Measurements from ENCODE around the gene PHF5A. TPM values are rescaled to one million over a fixed set of nuclear protein-coding genes. Genes with fewer than 3 reads are reported as not detected.
A peak's percentile ranks its signal among the peaks of the same experiment; 100 is the strongest.

The PHF5A gene
- total and polyA plus RNA-seq, 2 donors (not counting 1 experiment from before 2014, with no cell fraction given): 61.5 to 63.3 TPM

DNA sequence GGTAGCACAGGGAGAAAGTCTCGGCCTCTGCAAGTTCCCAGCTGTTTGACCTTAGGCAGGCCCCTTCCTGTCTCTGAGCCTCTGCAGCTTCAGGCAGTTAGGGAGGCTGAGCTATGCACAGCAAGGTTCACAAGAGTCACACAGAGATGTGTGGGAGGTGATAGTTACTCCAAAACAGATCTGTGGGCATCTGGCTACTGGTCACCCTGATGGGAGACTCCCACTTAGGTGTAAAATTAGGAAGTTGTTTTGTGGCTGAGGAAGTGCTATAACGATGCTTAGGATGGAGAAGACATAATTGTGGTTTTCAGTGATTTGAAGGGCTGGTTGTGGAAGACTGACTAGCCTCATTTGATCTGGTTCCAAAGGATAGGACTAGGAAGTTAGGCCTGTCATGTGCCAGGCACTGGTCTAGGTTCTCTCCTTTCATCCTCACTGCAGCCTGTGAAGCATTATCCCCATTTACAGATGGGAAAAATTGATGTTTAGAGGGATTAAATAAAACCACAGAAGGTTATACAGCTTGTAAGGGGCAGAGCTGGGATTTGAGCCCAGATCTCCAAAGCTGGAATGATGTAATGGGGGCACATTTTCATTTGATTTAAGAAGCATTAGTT lies 13.9 kb upstream of the PHF5A start:
- Histone ChIP-seq H3K4me3 (replicated peaks in 1 of 4; ENCODE audit: control extremely low read depth in 1 of 4, insufficient read depth in 1 of 4, low read depth in 3 of 4, low read length in 4 of 4) (no peak overlapping the region), H3K4me2 (ENCODE audit: extremely low read depth, insufficient read depth, low read length) (peak overlapping the region; percentile 4), H3K4me1 (ENCODE audit: control insufficient read depth, extremely low read depth, insufficient read depth, low read length) (peaks cover 47% of the 10 kb centered on the region), H3K79me2 (ENCODE audit: control insufficient read depth, insufficient read depth, low read length) (peaks cover 49% of the 10 kb centered on the region), H3K9me3 (ENCODE audit: control insufficient read depth, insufficient read depth, low read depth, low read length) (no peaks in the 10 kb centered on the region), H3K9ac (ENCODE audit: insufficient read depth, low read length) (no peak overlapping the region), H4K20me1 (ENCODE audit: control insufficient read depth, extremely low read depth, insufficient read depth, low read length) (no peaks in the 10 kb centered on the region), H2AFZ (ENCODE audit: low read length) (no peak overlapping the region), H3K27me3 (ENCODE audit: control insufficient read depth, insufficient read depth, low read length) (no peaks in the 10 kb centered on the region), H3K36me3 (ENCODE audit: control insufficient read depth, insufficient read depth, low read length) (no peaks in the 10 kb centered on the region), H3K27ac (ENCODE audit: insufficient read depth, low read length) (peak overlapping the region; percentile 69)
- peak; percentile 58 to 62 for DNase-seq (ENCODE audit: low read depth in 2 of 2)
- no peak for TF ChIP-seq EZH2 (IDR thresholded peaks at IDR 0.05; ENCODE audit: low read length, missing control alignments)
- TF ChIP-seq, protein P1, sequence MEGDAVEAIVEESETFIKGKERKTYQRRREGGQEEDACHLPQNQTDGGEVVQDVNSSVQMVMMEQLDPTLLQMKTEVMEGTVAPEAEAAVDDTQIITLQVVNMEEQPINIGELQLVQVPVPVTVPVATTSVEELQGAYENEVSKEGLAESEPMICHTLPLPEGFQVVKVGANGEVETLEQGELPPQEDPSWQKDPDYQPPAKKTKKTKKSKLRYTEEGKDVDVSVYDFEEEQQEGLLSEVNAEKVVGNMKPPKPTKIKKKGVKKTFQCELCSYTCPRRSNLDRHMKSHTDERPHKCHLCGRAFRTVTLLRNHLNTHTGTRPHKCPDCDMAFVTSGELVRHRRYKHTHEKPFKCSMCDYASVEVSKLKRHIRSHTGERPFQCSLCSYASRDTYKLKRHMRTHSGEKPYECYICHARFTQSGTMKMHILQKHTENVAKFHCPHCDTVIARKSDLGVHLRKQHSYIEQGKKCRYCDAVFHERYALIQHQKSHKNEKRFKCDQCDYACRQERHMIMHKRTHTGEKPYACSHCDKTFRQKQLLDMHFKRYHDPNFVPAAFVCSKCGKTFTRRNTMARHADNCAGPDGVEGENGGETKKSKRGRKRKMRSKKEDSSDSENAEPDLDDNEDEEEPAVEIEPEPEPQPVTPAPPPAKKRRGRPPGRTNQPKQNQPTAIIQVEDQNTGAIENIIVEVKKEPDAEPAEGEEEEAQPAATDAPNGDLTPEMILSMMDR (conservative IDR thresholded peaks at IDR 0.05 in 1 of 2, IDR thresholded peaks at IDR 0.05 in 1 of 2; ENCODE audit: low read depth in 1 of 2, low read length in 2 of 2): no peak

DNA sequence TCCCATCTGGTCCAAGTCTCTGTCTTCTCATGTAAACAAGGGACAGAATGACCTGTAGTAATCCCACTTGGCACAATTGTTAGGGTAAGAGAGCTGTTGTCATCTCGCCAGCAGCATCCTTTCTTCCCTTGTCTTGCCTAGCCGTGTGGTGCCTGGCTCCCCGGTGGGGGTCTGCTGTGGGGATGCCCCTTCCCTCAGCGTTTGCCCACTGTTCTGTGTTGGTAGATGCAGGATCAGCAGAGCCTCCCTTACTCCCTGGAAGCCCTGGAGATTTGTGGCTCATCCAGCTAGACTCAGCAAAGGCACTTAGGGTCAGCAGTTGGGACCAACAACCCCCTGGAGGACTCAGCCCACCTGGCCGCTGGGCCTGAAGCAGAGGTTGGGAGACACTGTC lies 13.4 kb upstream of the PHF5A start:
- H3K4me2 ChIP-seq (ENCODE audit: extremely low read depth, insufficient read depth, low read length): no peak overlapping the region
- H3K4me1 ChIP-seq (ENCODE audit: control insufficient read depth, extremely low read depth, insufficient read depth, low read length): peaks cover 42% of the 10 kb centered on the region

DNA sequence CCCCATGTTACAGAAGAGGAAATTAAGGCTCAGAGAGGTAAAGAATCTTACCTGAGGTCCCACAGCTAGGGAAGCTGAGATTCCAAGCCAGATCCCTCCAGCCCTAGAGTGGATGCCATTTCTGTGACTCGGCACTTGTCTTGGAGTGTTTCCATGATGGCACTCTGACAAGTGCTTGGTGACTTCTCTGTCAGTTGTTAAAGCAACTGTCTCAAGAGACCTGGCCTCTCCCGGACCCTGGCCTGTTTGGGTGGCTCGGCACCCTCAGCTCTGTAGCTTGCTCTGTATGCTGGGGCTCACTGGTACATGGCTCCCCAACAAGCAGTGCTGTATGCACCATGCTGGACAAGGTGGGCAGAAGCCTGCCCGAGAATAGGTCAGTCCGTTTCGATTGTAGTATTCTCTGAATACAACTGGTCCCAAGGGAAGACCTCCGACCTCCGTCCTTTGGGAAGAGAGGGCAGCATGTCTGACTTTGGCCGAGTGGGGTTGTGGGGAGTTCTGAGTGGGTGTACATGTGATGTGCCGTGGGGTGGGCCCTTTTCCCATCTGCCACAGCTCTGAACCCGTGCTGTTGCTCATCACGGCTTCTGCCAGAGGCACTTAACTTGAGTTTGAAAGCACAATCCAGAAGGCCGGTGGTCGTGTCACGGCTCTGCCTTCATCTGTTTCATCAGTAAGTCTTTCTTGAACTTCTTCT lies 12.8 kb upstream of the PHF5A start:
- no peaks in the 10 kb centered on the region for H3K27me3 ChIP-seq (ENCODE audit: control insufficient read depth, insufficient read depth, low read length)
- TF ChIP-seq EZH2 (IDR thresholded peaks at IDR 0.05; ENCODE audit: low read length, missing control alignments): no peak
- TF ChIP-seq, protein P1 (conservative IDR thresholded peaks at IDR 0.05 in 1 of 2, IDR thresholded peaks at IDR 0.05 in 1 of 2; ENCODE audit: low read depth in 1 of 2, low read length in 2 of 2): no peak
- no peaks in the 10 kb centered on the region for H4K20me1 ChIP-seq (ENCODE audit: control insufficient read depth, extremely low read depth, insufficient read depth, low read length)
- H2AFZ ChIP-seq (ENCODE audit: low read length): no peak overlapping the region
- H3K79me2 ChIP-seq (ENCODE audit: control insufficient read depth, insufficient read depth, low read length): peaks cover 54% of the 10 kb centered on the region
- no peak overlapping the region for H3K4me3 ChIP-seq (replicated peaks in 1 of 4; ENCODE audit: control extremely low read depth in 1 of 4, insufficient read depth in 1 of 4, low read depth in 3 of 4, low read length in 4 of 4)
- H3K9me3 ChIP-seq (ENCODE audit: control insufficient read depth, insufficient read depth, low read depth, low read length): no peaks in the 10 kb centered on the region
- H3K4me1 ChIP-seq (ENCODE audit: control insufficient read depth, extremely low read depth, insufficient read depth, low read length): peaks cover 41% of the 10 kb centered on the region
- peak overlapping the region; percentile 32 for H3K4me2 ChIP-seq (ENCODE audit: extremely low read depth, insufficient read depth, low read length)
- H3K9ac ChIP-seq (ENCODE audit: insufficient read depth, low read length): no peak overlapping the region
- peak; percentile 18 to 55 for DNase-seq (ENCODE audit: low read depth in 2 of 2)
- H3K36me3 ChIP-seq (ENCODE audit: control insufficient read depth, insufficient read depth, low read length): no peaks in the 10 kb centered on the region
- peak overlapping the region; percentile 83 for H3K27ac ChIP-seq (ENCODE audit: insufficient read depth, low read length)

More for the DNA sequence above, 13.4 kb upstream of the PHF5A start:
- Histone ChIP-seq H3K9ac (ENCODE audit: insufficient read depth, low read length) (no peak overlapping the region), H3K9me3 (ENCODE audit: control insufficient read depth, insufficient read depth, low read depth, low read length) (no peaks in the 10 kb centered on the region), H3K79me2 (ENCODE audit: control insufficient read depth, insufficient read depth, low read length) (peaks cover 51% of the 10 kb centered on the region), H3K4me3 (replicated peaks in 1 of 4; ENCODE audit: control extremely low read depth in 1 of 4, insufficient read depth in 1 of 4, low read depth in 3 of 4, low read length in 4 of 4) (no peak overlapping the region), H3K27ac (ENCODE audit: insufficient read depth, low read length) (peak overlapping the region; percentile 17), H3K27me3 (ENCODE audit: control insufficient read depth, insufficient read depth, low read length) (no peaks in the 10 kb centered on the region), H3K36me3 (ENCODE audit: control insufficient read depth, insufficient read depth, low read length) (no peaks in the 10 kb centered on the region), H4K20me1 (ENCODE audit: control insufficient read depth, extremely low read depth, insufficient read depth, low read length) (no peaks in the 10 kb centered on the region), H2AFZ (ENCODE audit: low read length) (no peak overlapping the region)
- TF ChIP-seq, protein P1 (conservative IDR thresholded peaks at IDR 0.05 in 1 of 2, IDR thresholded peaks at IDR 0.05 in 1 of 2; ENCODE audit: low read depth in 1 of 2, low read length in 2 of 2): no peak
- TF ChIP-seq EZH2 (IDR thresholded peaks at IDR 0.05; ENCODE audit: low read length, missing control alignments): no peak
- no peak for DNase-seq (ENCODE audit: low read depth in 2 of 2)

Measured in fibroblast of lung (primary cell).